ENCODE data around the gene TBCD.

Gene TBCD

DNA sequence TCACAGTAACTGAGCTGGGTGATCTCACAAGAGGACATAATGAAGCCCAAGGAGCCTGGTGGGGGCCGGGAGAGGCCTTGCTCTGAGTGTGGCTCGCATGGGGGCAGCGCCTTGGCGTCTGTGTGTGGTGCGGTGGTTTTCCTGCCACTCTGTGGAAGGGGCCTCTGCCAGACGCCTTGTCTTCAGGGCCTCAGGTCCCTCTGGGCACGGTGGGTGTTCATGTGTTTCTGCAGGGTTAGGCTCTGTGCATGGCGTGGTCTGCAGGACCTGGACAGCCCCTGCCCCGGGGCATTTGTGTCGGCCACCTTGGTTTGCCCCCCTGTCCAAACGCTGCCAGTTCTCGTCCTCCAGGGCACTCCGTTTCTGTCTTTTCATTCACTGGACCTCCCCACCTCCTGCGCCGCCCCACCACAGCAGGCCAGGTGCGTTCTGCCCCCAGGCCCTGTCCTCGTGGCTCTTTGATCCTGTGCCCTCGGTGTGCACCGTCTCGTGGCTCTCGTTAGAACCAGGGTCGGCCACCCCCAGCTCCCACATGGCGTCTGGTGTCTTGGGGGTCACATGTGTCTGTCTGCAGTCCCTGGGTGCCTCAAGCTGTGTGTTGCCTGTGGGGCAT is 131.7 kb downstream of the TBCD start:
- H3K36me3 ChIP-seq (ENCODE audit: control insufficient read depth in 2 of 2, insufficient read depth in 1 of 2, low read length in 2 of 2) = peaks cover 0 to 12% of the 10 kb centered on the region in 2 experiments; a peak in 1 of 3 replicates
- H3K4me3 ChIP-seq (ENCODE audit: low read depth, low read length) = no peak overlapping the region
- TF ChIP-seq ZNF112 (tag by site-specific recombination; IDR thresholded peaks at IDR 0.05) = no peak
- no peak for TF ChIP-seq ZNF560 (tag by site-specific recombination; IDR thresholded peaks at IDR 0.05; ENCODE audit: borderline replicate concordance)
- no peak for TF ChIP-seq ZBTB48 (tag by site-specific recombination; IDR thresholded peaks at IDR 0.05)
- no peak for TF ChIP-seq ZNF140 (tag by site-specific recombination; IDR thresholded peaks at IDR 0.05)
- TF ChIP-seq ZNF416 (tag by site-specific recombination; IDR thresholded peaks at IDR 0.05) = no peak
- TF ChIP-seq ZNF660 (tag by site-specific recombination; IDR thresholded peaks at IDR 0.05) = no peak
- TF ChIP-seq ZNF530 (tag by site-specific recombination; IDR thresholded peaks at IDR 0.05; ENCODE audit: low read depth) = no peak
- TF ChIP-seq ZNF549 (tag by site-specific recombination; IDR thresholded peaks at IDR 0.05) = no peak
- no peak for TF ChIP-seq ZNF707 (tag by site-specific recombination; IDR thresholded peaks at IDR 0.05)
- no peak for TF ChIP-seq ZNF302 (tag by site-specific recombination; IDR thresholded peaks at IDR 0.05; ENCODE audit: low read depth)
- TF ChIP-seq, protein P1, sequence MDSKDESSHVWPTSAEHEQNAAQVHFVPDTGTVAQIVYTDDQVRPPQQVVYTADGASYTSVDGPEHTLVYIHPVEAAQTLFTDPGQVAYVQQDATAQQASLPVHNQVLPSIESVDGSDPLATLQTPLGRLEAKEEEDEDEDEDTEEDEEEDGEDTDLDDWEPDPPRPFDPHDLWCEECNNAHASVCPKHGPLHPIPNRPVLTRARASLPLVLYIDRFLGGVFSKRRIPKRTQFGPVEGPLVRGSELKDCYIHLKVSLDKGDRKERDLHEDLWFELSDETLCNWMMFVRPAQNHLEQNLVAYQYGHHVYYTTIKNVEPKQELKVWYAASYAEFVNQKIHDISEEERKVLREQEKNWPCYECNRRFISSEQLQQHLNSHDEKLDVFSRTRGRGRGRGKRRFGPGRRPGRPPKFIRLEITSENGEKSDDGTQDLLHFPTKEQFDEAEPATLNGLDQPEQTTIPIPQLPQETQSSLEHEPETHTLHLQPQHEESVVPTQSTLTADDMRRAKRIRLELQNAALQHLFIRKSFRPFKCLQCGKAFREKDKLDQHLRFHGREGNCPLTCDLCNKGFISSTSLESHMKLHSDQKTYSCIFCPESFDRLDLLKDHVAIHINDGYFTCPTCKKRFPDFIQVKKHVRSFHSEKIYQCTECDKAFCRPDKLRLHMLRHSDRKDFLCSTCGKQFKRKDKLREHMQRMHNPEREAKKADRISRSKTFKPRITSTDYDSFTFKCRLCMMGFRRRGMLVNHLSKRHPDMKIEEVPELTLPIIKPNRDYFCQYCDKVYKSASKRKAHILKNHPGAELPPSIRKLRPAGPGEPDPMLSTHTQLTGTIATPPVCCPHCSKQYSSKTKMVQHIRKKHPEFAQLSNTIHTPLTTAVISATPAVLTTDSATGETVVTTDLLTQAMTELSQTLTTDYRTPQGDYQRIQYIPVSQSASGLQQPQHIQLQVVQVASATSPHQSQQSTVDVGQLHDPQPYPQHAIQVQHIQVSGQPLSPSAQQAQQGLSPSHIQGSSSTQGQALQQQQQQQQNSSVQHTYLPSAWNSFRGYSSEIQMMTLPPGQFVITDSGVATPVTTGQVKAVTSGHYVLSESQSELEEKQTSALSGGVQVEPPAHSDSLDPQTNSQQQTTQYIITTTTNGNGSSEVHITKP (tag by site-specific recombination; IDR thresholded peaks at IDR 0.05) = no peak
- no peak for TF ChIP-seq ZNF747 (tag by site-specific recombination; IDR thresholded peaks at IDR 0.05)
- no peak for TF ChIP-seq ZNF354C (tag by site-specific recombination; IDR thresholded peaks at IDR 0.05; ENCODE audit: borderline replicate concordance, low read depth)
- TF ChIP-seq REPIN1 (tag by site-specific recombination; IDR thresholded peaks at IDR 0.05; ENCODE audit: low read depth) = no peak
- TF ChIP-seq ZNF2 (tag by site-specific recombination; IDR thresholded peaks at IDR 0.05) = no peak
- TF ChIP-seq ZNF558 (tag by site-specific recombination; IDR thresholded peaks at IDR 0.05) = no peak
- no peak for TF ChIP-seq ZNF138 (tag by site-specific recombination; IDR thresholded peaks at IDR 0.05; ENCODE audit: borderline replicate concordance)
- no peak for TF ChIP-seq ZNF654 (tag by site-specific recombination; IDR thresholded peaks at IDR 0.05; ENCODE audit: low read depth)
- no peak for TF ChIP-seq ZNF623 (tag by site-specific recombination; IDR thresholded peaks at IDR 0.05)
- no peak for TF ChIP-seq ZNF610 (tag by site-specific recombination; IDR thresholded peaks at IDR 0.05; ENCODE audit: borderline replicate concordance)
- ChIA-PET POLR2A (interaction anchor here (1.5 kb wide), 1 partner anchor 20 kb away, joined by 3 read pairs; no protein-coding TSS in a partner anchor), CTCF (no interaction called here)
- H3K4me1 ChIP-seq (ENCODE audit: control insufficient read depth, insufficient read depth, low read length) = no peaks in the 10 kb centered on the region
- H3K9me3 ChIP-seq (ENCODE audit: control insufficient read depth, insufficient read depth, low read depth, low read length) = no peaks in the 10 kb centered on the region
- H3K27ac ChIP-seq (ENCODE audit: extremely low read depth, low read depth, low read length) = no peak overlapping the region

GRCh38 chr17:82884341-82884969 is 132.6 kb downstream of the TBCD start:
- ChIA-PET POLR2A (interaction anchor here (0.8 to 1.5 kb wide), 2 partner anchors 12 to 21 kb away, joined by 3 read pairs; no protein-coding TSS in a partner anchor), CTCF (interaction anchor here (0.7 to 1.8 kb wide), 5 partner anchors 9 to 82 kb away, joined by 3 to 6 read pairs (median 4); no protein-coding TSS in a partner anchor)
- no peaks in the 10 kb centered on the region for H3K4me1 ChIP-seq (ENCODE audit: control insufficient read depth, insufficient read depth, low read length)
- H3K4me3 ChIP-seq (ENCODE audit: low read depth, low read length) = no peak overlapping the region
- TF ChIP-seq PRDM4 (tag by site-specific recombination; IDR thresholded peaks at IDR 0.05) = no peak
- TF ChIP-seq ZNF354C (tag by site-specific recombination; IDR thresholded peaks at IDR 0.05; ENCODE audit: borderline replicate concordance, low read depth) = no peak
- TF ChIP-seq ZFHX2 (tag by site-specific recombination; conservative IDR thresholded peaks at IDR 0.05) = peak; percentile 39; the same call in 1 of the 2 replicates
- no peak for TF ChIP-seq ZNF341 (tag by site-specific recombination; IDR thresholded peaks at IDR 0.05; ENCODE audit: low read depth)
- TF ChIP-seq EGR2 (tag by site-specific recombination; IDR thresholded peaks at IDR 0.05; ENCODE audit: low read depth) = peak; percentile 28; the same call in 1 of the 2 replicates
- TF ChIP-seq ZNF777 (tag by site-specific recombination; IDR thresholded peaks at IDR 0.05; ENCODE audit: borderline replicate concordance) = no peak
- no peaks in the 10 kb centered on the region for H3K9me3 ChIP-seq (ENCODE audit: control insufficient read depth, insufficient read depth, low read depth, low read length)
- no peak overlapping the region for H3K27ac ChIP-seq (ENCODE audit: extremely low read depth, low read depth, low read length)
- H3K36me3 ChIP-seq (ENCODE audit: control insufficient read depth in 2 of 2, insufficient read depth in 1 of 2, low read length in 2 of 2) = peaks cover 0 to 6% of the 10 kb centered on the region in 2 experiments; a peak in 1 of 3 replicates

Measured in HEK293 (cell line).